Measurements from ENCODE around the gene ELFN1. TPM values are rescaled to one million over a fixed set of nuclear protein-coding genes. Genes with fewer than 3 reads are reported as not detected.

The ELFN1 gene
- total RNA-seq, 1 donor from 2014 or later, result 12.3 TPM

GRCh38 chr7:1725199-1725690 is 55.2 kb downstream of the ELFN1 start:
- peaks cover 5% of the 10 kb centered on the region for H3K27me3 Mint-ChIP-seq
- peaks cover 7% of the 10 kb centered on the region for H3K36me3 Mint-ChIP-seq (ENCODE audit: insufficient read depth)
- H3K4me1 Mint-ChIP-seq (ENCODE audit: low read depth), result peaks cover 1% of the 10 kb centered on the region
- H3K4me3 Mint-ChIP-seq (ENCODE audit: low read depth), result no peak overlapping the region
- no peak overlapping the region for H3K27ac Mint-ChIP-seq
- DNase-seq (ENCODE audit: low spot score, unreplicated experiment), result no peak
- H3K9me3 Mint-ChIP-seq (ENCODE audit: low read depth), result peaks cover 2% of the 10 kb centered on the region
- TF ChIP-seq CTCF (IDR thresholded peaks at IDR 0.05; ENCODE audit: unreplicated experiment), result no peak

- peaks cover 5% of the 10 kb centered on the region for H3K27me3 Mint-ChIP-seq
- H3K36me3 Mint-ChIP-seq (ENCODE audit: insufficient read depth), result peaks cover 15% of the 10 kb centered on the region
- peak overlapping the region; percentile 57 for H3K27ac Mint-ChIP-seq
- H3K4me1 Mint-ChIP-seq (ENCODE audit: low read depth), result peaks cover 1% of the 10 kb centered on the region
- DNase-seq (ENCODE audit: low spot score, unreplicated experiment), result no peak
- no peak overlapping the region for H3K4me3 Mint-ChIP-seq (ENCODE audit: low read depth)
- peaks cover 9% of the 10 kb centered on the region for H3K9me3 Mint-ChIP-seq (ENCODE audit: low read depth)
- no peak for TF ChIP-seq CTCF (IDR thresholded peaks at IDR 0.05; ENCODE audit: unreplicated experiment)
Observed at GRCh38 chr7:1725766-1726630, 55.9 kb downstream of the ELFN1 start.

GRCh38 chr7:1727079-1727478 is 57.0 kb downstream of the ELFN1 start:
- DNase-seq (ENCODE audit: low spot score, unreplicated experiment), result no peak
- TF ChIP-seq CTCF (IDR thresholded peaks at IDR 0.05; ENCODE audit: unreplicated experiment), result no peak
- Mint-ChIP-seq H3K36me3 (ENCODE audit: insufficient read depth) (peaks cover 19% of the 10 kb centered on the region), H3K27me3 (peaks cover 8% of the 10 kb centered on the region), H3K9me3 (ENCODE audit: low read depth) (peaks cover 13% of the 10 kb centered on the region), H3K27ac (no peak overlapping the region), H3K4me3 (ENCODE audit: low read depth) (no peak overlapping the region), H3K4me1 (ENCODE audit: low read depth) (peaks cover 1% of the 10 kb centered on the region)

GRCh38 chr7:1727812-1728570 is 57.9 kb downstream of the ELFN1 start:
- TF ChIP-seq CTCF (IDR thresholded peaks at IDR 0.05; ENCODE audit: unreplicated experiment), result no peak
- Mint-ChIP-seq H3K27me3 (peaks cover 8% of the 10 kb centered on the region), H3K4me3 (ENCODE audit: low read depth) (no peak overlapping the region), H3K9me3 (ENCODE audit: low read depth) (peaks cover 13% of the 10 kb centered on the region), H3K27ac (peak overlapping the region; percentile 10), H3K36me3 (ENCODE audit: insufficient read depth) (peaks cover 19% of the 10 kb centered on the region), H3K4me1 (ENCODE audit: low read depth) (peaks cover 1% of the 10 kb centered on the region)
- DNase-seq (ENCODE audit: low spot score, unreplicated experiment), result no peak

GRCh38 chr7:1729183-1729582 is 59.1 kb downstream of the ELFN1 start:
- Mint-ChIP-seq H3K27me3 (peaks cover 8% of the 10 kb centered on the region), H3K36me3 (ENCODE audit: insufficient read depth) (peaks cover 19% of the 10 kb centered on the region)

More at GRCh38 chr7:1729183-1729582, 59.1 kb downstream of the ELFN1 start:
- Mint-ChIP-seq H3K4me3 (ENCODE audit: low read depth) (no peak overlapping the region), H3K9me3 (ENCODE audit: low read depth) (peaks cover 13% of the 10 kb centered on the region), H3K27ac (no peak overlapping the region), H3K4me1 (ENCODE audit: low read depth) (peaks cover 1% of the 10 kb centered on the region)
- no peak for DNase-seq (ENCODE audit: low spot score, unreplicated experiment)
- no peak for TF ChIP-seq CTCF (IDR thresholded peaks at IDR 0.05; ENCODE audit: unreplicated experiment)

Data from progenitor cell of endocrine pancreas (in vitro differentiated cells).